GM12865 (cell line): ENCODE data around the gene GAL3ST3.

Source experiments
- DNase-seq: peaks from one replicate; pipeline ENCODE4 v3.0.0; 2010; ENCODE audit warnings: low read depth
- H3K4me3 ChIP-seq: 2 replicates; pipeline ENCODE4 v1.5.1; 2011; ENCODE audit warnings: mild to moderate bottlenecking, low read depth, low read length, control low read depth
- CTCF ChIP-seq: IDR thresholded peaks from 2 replicates; pipeline ENCODE4 v1.5.1; 2011; ENCODE audit warnings: low read length, control low read depth, low read depth, inconsistent platforms; ENCODE audit not compliant: insufficient read depth; ENCODE audit errors: missing control alignments

GAL3ST3 gene

GRCh38 chr11:66008095-66008467 lies 40.9 kb downstream of the GAL3ST3 start:
- DNase-seq = no peak
- TF ChIP-seq CTCF = no peak
- H3K4me3 ChIP-seq = no peak overlapping the region

DNA sequence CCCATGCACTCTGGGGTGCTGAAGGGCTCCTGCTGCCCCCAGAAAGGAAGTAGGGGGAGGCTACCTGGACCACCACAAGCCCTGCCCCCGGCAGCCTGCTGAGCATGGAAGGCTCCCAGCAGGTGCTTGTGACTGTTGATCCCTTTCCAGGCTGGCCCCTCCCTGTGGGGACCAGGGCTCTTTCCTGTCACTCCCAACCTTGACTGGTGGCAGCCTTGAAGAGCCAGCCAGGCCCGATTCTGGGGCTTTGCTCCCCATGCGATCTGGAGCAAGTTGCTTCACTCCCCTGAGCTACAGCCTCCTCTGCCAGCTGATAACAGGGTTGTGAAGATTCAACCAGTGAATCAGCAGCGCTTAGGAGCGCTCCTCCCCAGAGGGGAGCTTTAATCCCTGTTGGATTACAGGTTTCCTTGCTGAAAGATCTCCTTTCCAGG lies 41.7 kb downstream of the GAL3ST3 start:
- no peak for TF ChIP-seq CTCF
- no peak for DNase-seq
- H3K4me3 ChIP-seq = no peak overlapping the region

- no peak for DNase-seq
- H3K4me3 ChIP-seq = no peak overlapping the region
- no peak for TF ChIP-seq CTCF
These were observed 42.1 kb downstream of the GAL3ST3 start for GRCh38 chr11:66006891-66007176.

- no peak overlapping the region for H3K4me3 ChIP-seq
- TF ChIP-seq CTCF = no peak
- no peak for DNase-seq
These were observed 42.6 kb downstream of the GAL3ST3 start for GRCh38 chr11:66006134-66006890.

DNA sequence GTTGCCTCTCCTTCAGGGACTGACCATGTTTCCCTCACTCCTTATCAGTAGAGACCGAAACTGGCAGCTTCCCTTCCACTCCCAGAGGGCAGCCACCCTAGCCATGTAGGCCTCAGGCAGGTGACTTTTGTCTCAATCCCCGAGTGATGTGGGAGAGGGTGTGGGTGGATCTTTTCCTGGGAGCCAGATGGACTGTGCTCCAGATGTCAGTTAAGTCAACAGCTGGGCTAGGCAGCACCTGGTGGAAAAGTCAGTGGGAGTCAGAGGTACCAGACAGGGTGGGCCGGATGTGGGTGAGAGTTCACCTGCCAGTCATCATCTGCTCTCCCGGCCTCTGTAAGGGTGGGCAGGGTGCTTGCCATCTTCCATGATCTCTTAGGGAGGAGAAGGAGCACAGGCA lies 44.8 kb downstream of the GAL3ST3 start:
- H3K4me3 ChIP-seq = no peak overlapping the region
- no peak for TF ChIP-seq CTCF
- DNase-seq = no peak

DNA sequence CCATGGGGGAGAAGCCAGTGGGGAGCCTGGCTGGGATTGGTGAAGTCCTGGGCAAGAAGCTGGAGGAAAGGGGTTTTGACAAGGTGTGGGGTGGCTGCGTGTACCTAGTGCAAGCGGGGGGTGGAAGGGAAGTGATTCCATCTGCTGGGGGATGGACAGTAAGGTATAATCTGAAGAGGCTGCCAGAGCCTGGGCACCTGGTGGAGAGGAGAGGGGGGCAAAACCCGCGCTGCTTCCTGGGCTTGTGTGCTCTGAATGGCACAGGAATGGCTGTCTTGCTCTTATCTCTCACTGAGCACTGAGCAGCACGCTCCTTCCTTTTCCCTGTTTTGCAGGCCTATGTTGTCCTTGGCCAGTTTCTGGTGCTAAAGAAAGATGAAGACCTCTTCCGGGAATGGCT lies 45.7 kb downstream of the GAL3ST3 start:
- no peak for DNase-seq

More for the DNA sequence above, 45.7 kb downstream of the GAL3ST3 start:
- H3K4me3 ChIP-seq = peak overlapping the region; percentile 88
- TF ChIP-seq CTCF = no peak
